ENCODE results near the gene PLXNA4. TPM values are rescaled to one million over a fixed set of nuclear protein-coding genes. Genes with fewer than 3 reads are reported as not detected.
A peak's percentile ranks its signal among the peaks of the same experiment; 100 is the strongest.

The PLXNA4 gene
- total RNA-seq, 1 experiment from 2014 or later = 0.81 TPM

- POLR2A ChIA-PET = interaction anchor here (0.6 kb wide), 1 partner anchor 1703 kb away, joined by 3 read pairs; no protein-coding TSS in a partner anchor
- peaks cover 18% of the 10 kb centered on the region for H3K4me1 Mint-ChIP-seq
- no peak overlapping the region for H3K27ac Mint-ChIP-seq
- CTCF ChIA-PET = no interaction called here
- no peak for TF ChIP-seq RORB (CRISPR knock-in tag; IDR thresholded peaks at IDR 0.05)
- no peak for TF ChIP-seq KAT7 (CRISPR knock-in tag; IDR thresholded peaks at IDR 0.05; ENCODE audit: borderline replicate concordance)
- TF ChIP-seq, protein P1, sequence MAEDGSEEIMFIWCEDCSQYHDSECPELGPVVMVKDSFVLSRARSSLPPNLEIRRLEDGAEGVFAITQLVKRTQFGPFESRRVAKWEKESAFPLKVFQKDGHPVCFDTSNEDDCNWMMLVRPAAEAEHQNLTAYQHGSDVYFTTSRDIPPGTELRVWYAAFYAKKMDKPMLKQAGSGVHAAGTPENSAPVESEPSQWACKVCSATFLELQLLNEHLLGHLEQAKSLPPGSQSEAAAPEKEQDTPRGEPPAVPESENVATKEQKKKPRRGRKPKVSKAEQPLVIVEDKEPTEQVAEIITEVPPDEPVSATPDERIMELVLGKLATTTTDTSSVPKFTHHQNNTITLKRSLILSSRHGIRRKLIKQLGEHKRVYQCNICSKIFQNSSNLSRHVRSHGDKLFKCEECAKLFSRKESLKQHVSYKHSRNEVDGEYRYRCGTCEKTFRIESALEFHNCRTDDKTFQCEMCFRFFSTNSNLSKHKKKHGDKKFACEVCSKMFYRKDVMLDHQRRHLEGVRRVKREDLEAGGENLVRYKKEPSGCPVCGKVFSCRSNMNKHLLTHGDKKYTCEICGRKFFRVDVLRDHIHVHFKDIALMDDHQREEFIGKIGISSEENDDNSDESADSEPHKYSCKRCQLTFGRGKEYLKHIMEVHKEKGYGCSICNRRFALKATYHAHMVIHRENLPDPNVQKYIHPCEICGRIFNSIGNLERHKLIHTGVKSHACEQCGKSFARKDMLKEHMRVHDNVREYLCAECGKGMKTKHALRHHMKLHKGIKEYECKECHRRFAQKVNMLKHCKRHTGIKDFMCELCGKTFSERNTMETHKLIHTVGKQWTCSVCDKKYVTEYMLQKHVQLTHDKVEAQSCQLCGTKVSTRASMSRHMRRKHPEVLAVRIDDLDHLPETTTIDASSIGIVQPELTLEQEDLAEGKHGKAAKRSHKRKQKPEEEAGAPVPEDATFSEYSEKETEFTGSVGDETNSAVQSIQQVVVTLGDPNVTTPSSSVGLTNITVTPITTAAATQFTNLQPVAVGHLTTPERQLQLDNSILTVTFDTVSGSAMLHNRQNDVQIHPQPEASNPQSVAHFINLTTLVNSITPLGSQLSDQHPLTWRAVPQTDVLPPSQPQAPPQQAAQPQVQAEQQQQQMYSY (CRISPR knock-in tag; IDR thresholded peaks at IDR 0.05) = no peak
- TF ChIP-seq SP1 (CRISPR knock-in tag; conservative IDR thresholded peaks at IDR 0.05) = no peak
- TF ChIP-seq TEAD1 (CRISPR knock-in tag; IDR thresholded peaks at IDR 0.05) = no peak
- no peak for TF ChIP-seq JAZF1 (CRISPR knock-in tag; IDR thresholded peaks at IDR 0.05)
- TF ChIP-seq USF2 (CRISPR knock-in tag; IDR thresholded peaks at IDR 0.05) = no peak
- no peak for TF ChIP-seq ZNF138 (CRISPR knock-in tag; conservative IDR thresholded peaks at IDR 0.05)
- TF ChIP-seq, protein P2, sequence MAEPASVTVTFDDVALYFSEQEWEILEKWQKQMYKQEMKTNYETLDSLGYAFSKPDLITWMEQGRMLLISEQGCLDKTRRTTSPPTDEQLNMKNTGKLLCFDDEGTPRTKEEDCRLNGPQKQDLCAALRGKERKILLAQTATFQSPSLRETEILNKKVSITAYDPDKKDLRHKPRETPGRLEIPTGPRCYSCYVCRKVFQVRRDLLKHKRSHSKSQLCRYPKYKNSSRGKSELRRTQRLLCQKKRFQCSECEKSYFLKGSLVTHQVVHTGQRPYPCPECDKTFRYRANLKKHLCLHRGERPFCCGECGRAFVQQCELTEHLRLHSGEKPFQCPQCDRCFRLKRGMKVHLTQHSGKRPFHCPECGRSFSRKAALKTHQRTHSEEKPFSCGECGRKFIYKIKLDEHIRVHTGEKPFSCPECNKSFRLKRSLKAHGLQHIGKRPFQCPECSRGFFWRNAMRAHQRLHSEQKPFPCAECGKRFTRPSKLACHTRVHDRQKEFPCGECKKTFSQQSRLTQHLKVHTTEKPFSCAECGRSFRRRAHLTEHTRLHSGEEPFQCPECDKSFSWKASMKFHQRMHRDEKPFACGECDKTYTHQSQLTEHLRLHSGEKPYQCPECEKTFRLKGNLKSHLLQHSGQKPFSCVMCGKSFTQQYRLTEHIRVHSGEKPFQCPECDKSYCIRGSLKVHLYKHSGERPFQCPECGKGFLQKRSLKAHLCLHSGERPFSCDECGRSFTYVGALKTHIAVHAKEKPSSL (CRISPR knock-in tag; conservative IDR thresholded peaks at IDR 0.05) = no peak
- no peak for TF ChIP-seq ZNF416 (CRISPR knock-in tag; IDR thresholded peaks at IDR 0.05)
- TF ChIP-seq, protein P3, sequence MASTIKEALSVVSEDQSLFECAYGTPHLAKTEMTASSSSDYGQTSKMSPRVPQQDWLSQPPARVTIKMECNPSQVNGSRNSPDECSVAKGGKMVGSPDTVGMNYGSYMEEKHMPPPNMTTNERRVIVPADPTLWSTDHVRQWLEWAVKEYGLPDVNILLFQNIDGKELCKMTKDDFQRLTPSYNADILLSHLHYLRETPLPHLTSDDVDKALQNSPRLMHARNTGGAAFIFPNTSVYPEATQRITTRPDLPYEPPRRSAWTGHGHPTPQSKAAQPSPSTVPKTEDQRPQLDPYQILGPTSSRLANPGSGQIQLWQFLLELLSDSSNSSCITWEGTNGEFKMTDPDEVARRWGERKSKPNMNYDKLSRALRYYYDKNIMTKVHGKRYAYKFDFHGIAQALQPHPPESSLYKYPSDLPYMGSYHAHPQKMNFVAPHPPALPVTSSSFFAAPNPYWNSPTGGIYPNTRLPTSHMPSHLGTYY (CRISPR knock-in tag; IDR thresholded peaks at IDR 0.05) = no peak
- TF ChIP-seq IRF2 (CRISPR knock-in tag; IDR thresholded peaks at IDR 0.05; ENCODE audit: borderline replicate concordance, low read depth) = no peak
- no peak for TF ChIP-seq ATF6 (CRISPR knock-in tag; IDR thresholded peaks at IDR 0.05)
- DNase-seq (ENCODE audit: low spot score) (no peak), ATAC-seq (no peak)
- no peak overlapping the region for H3K4me3 Mint-ChIP-seq
- no peaks in the 10 kb centered on the region for H3K36me3 Mint-ChIP-seq
- peaks cover 3% of the 10 kb centered on the region; the same call in 1 of the 2 replicates for H3K9me3 Mint-ChIP-seq
- no peaks in the 10 kb centered on the region; the same call in 1 of the 2 replicates for H3K27me3 Mint-ChIP-seq (ENCODE audit: low read depth)
Observed at GRCh38 chr7:132446260-132446659, 130.0 kb downstream of the PLXNA4 start.

DNA sequence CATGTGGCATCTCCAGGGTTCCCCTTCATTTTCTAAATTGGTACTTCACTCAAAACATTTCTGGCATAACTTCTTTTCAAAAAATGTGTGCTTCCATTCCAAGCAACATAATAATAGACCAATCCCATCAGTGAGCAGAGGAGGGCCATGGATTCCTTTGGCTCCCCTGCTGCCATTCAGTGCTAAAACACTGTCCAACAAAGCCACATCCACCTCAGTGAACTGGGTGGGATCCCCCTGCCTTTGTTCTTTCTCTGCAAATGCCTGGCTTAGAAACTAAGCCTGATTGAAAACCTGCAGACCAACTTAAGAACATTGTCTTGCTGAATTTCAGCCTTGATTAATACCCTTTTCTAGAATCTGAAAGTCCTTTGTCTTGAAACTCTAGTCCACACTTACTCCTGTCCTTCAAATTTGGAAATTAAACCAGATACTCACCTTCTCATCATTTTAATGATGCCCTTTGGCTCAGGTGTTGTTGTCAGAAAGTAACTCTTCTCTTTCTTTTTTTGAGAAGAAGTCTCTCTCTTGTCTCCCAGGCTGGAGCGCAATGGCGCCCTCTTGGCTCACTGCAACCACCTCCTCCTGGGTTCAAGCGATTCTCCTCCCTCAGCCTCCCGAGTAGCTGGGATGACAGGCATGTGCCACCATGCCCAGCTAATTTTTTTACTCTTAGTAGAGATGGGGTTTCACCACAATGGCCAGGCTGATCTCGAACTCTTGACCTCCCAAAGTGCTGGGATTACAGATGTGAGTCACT is 132.3 kb downstream of the PLXNA4 start:
- TF ChIP-seq ZBTB43 (CRISPR knock-in tag; IDR thresholded peaks at IDR 0.05) = no peak
- 0 out of 2 replicates have a peak, but pooled peaks have one; percentile 14 for TF ChIP-seq CTCF (IDR thresholded peaks at IDR 0.05)
- TF ChIP-seq, protein P4, sequence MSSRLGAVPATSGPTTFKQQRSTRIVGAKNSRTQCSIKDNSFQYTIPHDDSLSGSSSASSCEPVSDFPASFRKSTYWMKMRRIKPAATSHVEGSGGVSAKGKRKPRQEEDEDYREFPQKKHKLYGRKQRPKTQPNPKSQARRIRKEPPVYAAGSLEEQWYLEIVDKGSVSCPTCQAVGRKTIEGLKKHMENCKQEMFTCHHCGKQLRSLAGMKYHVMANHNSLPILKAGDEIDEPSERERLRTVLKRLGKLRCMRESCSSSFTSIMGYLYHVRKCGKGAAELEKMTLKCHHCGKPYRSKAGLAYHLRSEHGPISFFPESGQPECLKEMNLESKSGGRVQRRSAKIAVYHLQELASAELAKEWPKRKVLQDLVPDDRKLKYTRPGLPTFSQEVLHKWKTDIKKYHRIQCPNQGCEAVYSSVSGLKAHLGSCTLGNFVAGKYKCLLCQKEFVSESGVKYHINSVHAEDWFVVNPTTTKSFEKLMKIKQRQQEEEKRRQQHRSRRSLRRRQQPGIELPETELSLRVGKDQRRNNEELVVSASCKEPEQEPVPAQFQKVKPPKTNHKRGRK (CRISPR knock-in tag; IDR thresholded peaks at IDR 0.05; ENCODE audit: borderline replicate concordance) = no peak
- TF ChIP-seq OVOL2 (CRISPR knock-in tag; IDR thresholded peaks at IDR 0.05; ENCODE audit: borderline replicate concordance) = no peak
- Mint-ChIP-seq H3K4me3 (no peak overlapping the region), H3K27ac (no peak overlapping the region), H3K4me1 (peaks cover 18% of the 10 kb centered on the region), H3K9me3 (peaks cover 3% of the 10 kb centered on the region; the same call in 1 of the 2 replicates), H3K27me3 (ENCODE audit: low read depth) (no peaks in the 10 kb centered on the region; the same call in 1 of the 2 replicates), H3K36me3 (no peaks in the 10 kb centered on the region)
- POLR2A ChIA-PET = no interaction called here
- CTCF ChIA-PET = interaction anchor here (0.6 kb wide), 1 partner anchor 200 kb away, joined by 6 read pairs; no protein-coding TSS in a partner anchor
- DNase-seq (ENCODE audit: low spot score) (peak; percentile 32), ATAC-seq (no peak)

Data from WTC11 (cell line).